Effector memory CD8-positive, alpha-beta T cell (primary cell): ENCODE measurements around the gene C2orf49.

ENCODE experiments used
- ATAC-seq: fragments of 150-1000 bp; cut with Tn5 transposase; replicated peaks from 2 replicates; pipeline ENCODE4 v1.10.0; 2021; ENCODE audit warnings: mild to moderate bottlenecking, moderate library complexity
- DNase-seq, 3 experiments: peaks; one replicate each; pipeline ENCODE4 v3.0.0; 2021
- H3K27ac Mint-ChIP-seq, 2 donors: one replicate each; pipeline ENCODE4 v1.8.0; 2022; ENCODE audit warnings: mild to moderate bottlenecking in 2 of 2, mixed read lengths in 2 of 2, moderate library complexity in 2 of 2
- H3K27me3 Mint-ChIP-seq, 2 donors: one replicate each; pipeline ENCODE4 v1.8.0; 2022; ENCODE audit warnings: mixed read lengths in 2 of 2
- H3K36me3 Mint-ChIP-seq: one replicate; pipeline ENCODE4 v1.8.0; 2022; ENCODE audit warnings: mild to moderate bottlenecking, moderate library complexity, mixed read lengths; ENCODE audit not compliant: insufficient read depth
- H3K4me1 Mint-ChIP-seq, 2 donors: one replicate each; pipeline ENCODE4 v1.8.0; 2022; ENCODE audit warnings: low read depth in 2 of 2, mixed read lengths in 2 of 2
- H3K4me3 Mint-ChIP-seq, 2 donors: one replicate each; pipeline ENCODE4 v1.8.0; 2022; ENCODE audit warnings: mild to moderate bottlenecking in 2 of 2, mixed read lengths in 2 of 2, moderate library complexity in 2 of 2
- H3K9me3 Mint-ChIP-seq, 2 donors: one replicate each; pipeline ENCODE4 v1.8.0; 2022; ENCODE audit warnings: mixed read lengths in 2 of 2

C2orf49 gene

GRCh38 chr2:105375001-105375561 is 37.7 kb downstream of the C2orf49 start:
- Mint-ChIP-seq H3K4me1 (peaks cover 17 to 24% of the 10 kb centered on the region in 2 donors), H3K9me3 (no peaks in the 10 kb centered on the region), H3K27me3 (peaks cover under 1 to 2% of the 10 kb centered on the region in 2 donors), H3K36me3 (no peaks in the 10 kb centered on the region), H3K4me3 (no peak overlapping the region), H3K27ac (peak overlapping the region; percentile 86 to 92)
- DNase-seq (no peak), ATAC-seq (no peak)

DNA sequence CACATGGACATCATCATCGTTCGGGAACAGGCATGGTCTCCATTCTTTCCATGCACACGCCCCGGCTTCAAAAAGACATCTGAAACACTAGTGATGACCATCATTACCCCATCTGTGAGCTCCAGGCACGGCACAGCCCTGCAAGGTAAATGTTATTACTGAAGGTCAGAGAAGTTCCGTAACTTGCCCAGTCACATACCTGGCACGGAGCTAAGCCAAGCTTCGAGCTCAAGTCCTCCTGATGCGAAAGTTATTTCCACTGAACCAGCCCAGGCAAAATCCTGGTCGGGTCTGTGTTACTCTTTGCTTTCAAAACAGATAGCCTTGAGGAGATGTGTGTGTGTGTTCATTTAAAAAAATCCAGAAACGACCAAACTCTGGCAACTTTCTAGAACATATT is 38.7 kb downstream of the C2orf49 start:
- Mint-ChIP-seq H3K27me3 (no peaks in the 10 kb centered on the region), H3K4me3 (no peak overlapping the region), H3K36me3 (no peaks in the 10 kb centered on the region), H3K9me3 (no peaks in the 10 kb centered on the region), H3K27ac (no peak overlapping the region), H3K4me1 (peaks cover 15 to 23% of the 10 kb centered on the region in 2 donors)
- ATAC-seq (no peak), DNase-seq (no peak)

DNA sequence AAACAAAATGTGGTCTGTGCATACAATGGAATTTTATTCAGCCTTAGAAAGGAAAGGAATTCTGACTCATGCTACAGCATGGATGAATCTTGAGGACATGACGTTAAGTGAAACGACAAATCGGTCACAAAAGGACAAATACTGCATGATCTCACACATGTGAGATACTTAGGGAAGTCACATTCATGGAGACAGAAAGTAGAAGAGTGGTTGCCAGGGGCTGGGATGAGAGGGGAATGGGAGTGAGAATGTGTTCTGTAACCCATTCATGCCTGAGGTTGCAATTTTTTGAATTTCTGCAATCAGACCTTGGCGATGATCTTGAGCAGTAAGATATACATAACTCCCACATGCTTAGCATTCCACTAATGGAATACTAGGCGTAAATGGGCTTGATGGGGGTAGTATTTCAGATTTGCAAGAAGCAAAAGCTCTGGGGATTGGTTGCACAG is 39.5 kb downstream of the C2orf49 start:
- Mint-ChIP-seq H3K4me3 (no peak overlapping the region), H3K9me3 (no peaks in the 10 kb centered on the region), H3K36me3 (no peaks in the 10 kb centered on the region), H3K27ac (no peak overlapping the region), H3K4me1 (peaks cover 15 to 23% of the 10 kb centered on the region in 2 donors), H3K27me3 (no peaks in the 10 kb centered on the region)
- no peak for ATAC-seq
- no peak for DNase-seq

- H3K4me1 Mint-ChIP-seq: peaks cover 14 to 22% of the 10 kb centered on the region in 2 donors
- H3K9me3 Mint-ChIP-seq: no peaks in the 10 kb centered on the region
- no peak overlapping the region for H3K4me3 Mint-ChIP-seq
- no peak for ATAC-seq
- H3K36me3 Mint-ChIP-seq: no peaks in the 10 kb centered on the region
- DNase-seq: no peak
- H3K27me3 Mint-ChIP-seq: no peaks in the 10 kb centered on the region
- no peak overlapping the region for H3K27ac Mint-ChIP-seq
Observed at GRCh38 chr2:105377871-105378270, 40.5 kb downstream of the C2orf49 start.

GRCh38 chr2:105378276-105378840 is 41.0 kb downstream of the C2orf49 start:
- Mint-ChIP-seq H3K4me3 (no peak overlapping the region), H3K27me3 (peaks cover 0 to 2% of the 10 kb centered on the region in 2 donors), H3K36me3 (no peaks in the 10 kb centered on the region), H3K9me3 (no peaks in the 10 kb centered on the region), H3K27ac (no peak overlapping the region), H3K4me1 (peaks cover 10 to 17% of the 10 kb centered on the region in 2 donors)
- DNase-seq: no peak
- ATAC-seq: no peak

- Mint-ChIP-seq H3K9me3 (no peaks in the 10 kb centered on the region), H3K4me1 (peaks cover 4 to 12% of the 10 kb centered on the region in 2 donors), H3K27ac (no peak overlapping the region), H3K36me3 (no peaks in the 10 kb centered on the region), H3K4me3 (no peak overlapping the region), H3K27me3 (peaks cover 0 to 8% of the 10 kb centered on the region in 2 donors)
- DNase-seq: no peak
- ATAC-seq: no peak
Observed at GRCh38 chr2:105378921-105379383, 41.6 kb downstream of the C2orf49 start.

DNA sequence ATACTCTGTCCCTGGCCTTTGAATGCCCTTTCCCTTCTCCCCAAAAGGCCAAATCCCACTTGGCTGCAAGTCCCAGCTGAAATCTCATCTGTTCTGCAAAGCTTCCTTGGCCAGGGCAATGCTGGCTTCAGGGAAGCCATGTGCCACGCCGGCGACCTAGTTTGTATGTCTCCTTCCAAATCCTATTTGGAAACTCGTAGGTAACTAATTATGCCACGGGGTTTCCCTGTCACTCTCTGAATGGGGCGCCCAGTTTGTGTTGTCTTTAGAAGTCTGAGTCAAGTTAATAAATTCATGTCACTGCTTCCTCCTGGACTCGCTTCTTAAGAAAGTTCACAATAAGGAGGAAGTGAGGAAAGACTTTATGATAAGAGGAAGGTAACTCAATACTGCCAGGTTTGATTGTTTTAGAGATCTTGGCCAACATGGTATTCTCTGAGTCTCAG is 42.4 kb downstream of the C2orf49 start:
- no peak for DNase-seq
- Mint-ChIP-seq H3K27me3 (peaks cover under 1 to 15% of the 10 kb centered on the region in 2 donors), H3K4me1 (peaks cover 0 to 4% of the 10 kb centered on the region in 2 donors), H3K9me3 (no peaks in the 10 kb centered on the region), H3K4me3 (no peak overlapping the region), H3K36me3 (no peaks in the 10 kb centered on the region), H3K27ac (peak overlapping the region in 1 of 2 donors; percentile 3)
- ATAC-seq: no peak

DNA sequence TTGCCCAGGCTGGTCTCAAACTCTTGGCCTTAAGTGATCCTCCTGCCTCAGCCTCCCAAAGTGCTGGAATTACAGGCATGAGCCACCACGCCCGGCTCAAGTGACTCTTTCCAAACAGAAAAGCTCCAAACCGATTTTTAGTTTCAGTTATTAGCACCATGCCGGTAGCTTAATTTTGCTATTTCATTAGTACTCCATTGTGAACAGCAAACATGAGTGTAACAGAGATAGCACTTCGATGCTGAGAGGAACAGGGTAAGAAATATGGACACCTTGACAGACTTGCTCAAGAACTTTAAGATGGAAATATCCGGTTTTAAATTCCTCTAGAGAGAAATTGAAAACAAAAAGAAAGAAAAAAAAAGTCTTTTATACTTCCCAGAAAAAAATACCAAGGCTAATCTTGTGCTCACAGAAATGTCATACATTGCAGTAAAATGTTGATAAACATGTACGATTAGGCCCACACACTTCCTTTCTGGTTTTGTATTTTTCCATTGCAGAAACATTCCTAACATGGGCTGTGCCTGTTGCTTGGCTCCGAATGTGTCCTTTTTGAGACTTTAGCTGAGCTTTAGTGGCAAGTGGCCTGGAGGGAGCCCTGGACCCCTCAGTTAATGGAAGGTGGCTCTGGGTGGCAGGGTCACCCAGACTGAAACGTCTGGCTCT is 43.2 kb downstream of the C2orf49 start:
- ATAC-seq: no peak

GRCh38 chr2:105381101-105381668 is 43.8 kb downstream of the C2orf49 start:
- ATAC-seq: no peak
- H3K27me3 Mint-ChIP-seq: peaks cover 9 to 28% of the 10 kb centered on the region in 2 donors
- H3K4me3 Mint-ChIP-seq: no peak overlapping the region
- no peak overlapping the region for H3K27ac Mint-ChIP-seq
- H3K9me3 Mint-ChIP-seq: no peaks in the 10 kb centered on the region
- no peaks in the 10 kb centered on the region for H3K4me1 Mint-ChIP-seq
- no peak for DNase-seq
- H3K36me3 Mint-ChIP-seq: no peaks in the 10 kb centered on the region

More for the DNA sequence above, 43.2 kb downstream of the C2orf49 start:
- peaks cover 9 to 23% of the 10 kb centered on the region in 2 donors for H3K27me3 Mint-ChIP-seq
- no peaks in the 10 kb centered on the region for H3K36me3 Mint-ChIP-seq
- no peak overlapping the region for H3K4me3 Mint-ChIP-seq
- H3K9me3 Mint-ChIP-seq: no peaks in the 10 kb centered on the region
- H3K27ac Mint-ChIP-seq: no peak overlapping the region
- no peaks in the 10 kb centered on the region for H3K4me1 Mint-ChIP-seq
- no peak for DNase-seq

GRCh38 chr2:105382177-105382576 is 44.8 kb downstream of the C2orf49 start:
- H3K4me3 Mint-ChIP-seq: no peak overlapping the region
- H3K27me3 Mint-ChIP-seq: peaks cover 9 to 30% of the 10 kb centered on the region in 2 donors
- DNase-seq: no peak
- H3K36me3 Mint-ChIP-seq: no peaks in the 10 kb centered on the region
- no peaks in the 10 kb centered on the region for H3K9me3 Mint-ChIP-seq
- H3K27ac Mint-ChIP-seq: no peak overlapping the region
- no peaks in the 10 kb centered on the region for H3K4me1 Mint-ChIP-seq
- ATAC-seq: no peak

GRCh38 chr2:105383432-105384166 is 46.3 kb downstream of the C2orf49 start:
- H3K4me3 Mint-ChIP-seq: no peak overlapping the region
- H3K27ac Mint-ChIP-seq: no peak overlapping the region
- no peaks in the 10 kb centered on the region for H3K4me1 Mint-ChIP-seq
- no peaks in the 10 kb centered on the region for H3K36me3 Mint-ChIP-seq
- DNase-seq: no peak
- peaks cover 13 to 40% of the 10 kb centered on the region in 2 donors for H3K27me3 Mint-ChIP-seq
- H3K9me3 Mint-ChIP-seq: no peaks in the 10 kb centered on the region
- no peak for ATAC-seq

DNA sequence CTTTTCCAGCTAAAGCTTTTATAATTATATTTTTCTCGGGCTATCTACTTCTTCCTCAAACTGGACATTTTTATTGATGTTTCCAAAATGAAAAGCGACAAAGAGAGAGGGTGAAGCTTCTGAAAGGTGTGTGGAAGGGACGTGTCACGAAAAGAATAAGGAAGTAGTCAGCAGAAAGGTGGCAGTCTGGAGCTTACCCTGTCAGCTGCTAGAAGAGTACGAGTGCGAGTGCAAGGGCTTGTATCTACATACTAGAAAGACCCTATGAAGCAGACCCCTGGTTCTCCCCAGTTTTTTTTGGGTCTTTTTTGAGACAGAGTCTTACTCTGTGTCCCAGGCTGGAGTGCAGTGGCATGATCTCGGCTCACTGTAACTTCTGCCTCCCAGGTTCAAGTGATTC is 46.9 kb downstream of the C2orf49 start:
- no peaks in the 10 kb centered on the region for H3K36me3 Mint-ChIP-seq
- DNase-seq (no peak), ATAC-seq (no peak)
- peaks cover 13 to 40% of the 10 kb centered on the region in 2 donors for H3K27me3 Mint-ChIP-seq
- no peak overlapping the region for H3K4me3 Mint-ChIP-seq
- no peaks in the 10 kb centered on the region for H3K9me3 Mint-ChIP-seq
- H3K4me1 Mint-ChIP-seq: no peaks in the 10 kb centered on the region
- no peak overlapping the region for H3K27ac Mint-ChIP-seq

GRCh38 chr2:105384861-105385260 is 47.5 kb downstream of the C2orf49 start:
- Mint-ChIP-seq H3K36me3 (no peaks in the 10 kb centered on the region), H3K4me3 (no peak overlapping the region), H3K9me3 (no peaks in the 10 kb centered on the region), H3K4me1 (no peaks in the 10 kb centered on the region), H3K27me3 (peaks cover 13 to 40% of the 10 kb centered on the region in 2 donors), H3K27ac (no peak overlapping the region)
- ATAC-seq (no peak), DNase-seq (no peak)
